K562 (cell line): ENCODE data around the gene TMEM245.

Experiments used
- CREM ChIP-seq: IDR thresholded peaks from 2 replicates; pipeline ENCODE4 v1.6.1; 2014; ENCODE audit warnings: antibody characterized with exemption, low read depth
- ELF4 ChIP-seq: fragments of 450-650 bp; formaldehyde crosslinking; IDR thresholded peaks from 2 replicates; pipeline ENCODE4 v1.4.0; 2022; ENCODE audit warnings: missing genetic modification characterization
- JUNB ChIP-seq: fragments of 450-650 bp; formaldehyde crosslinking; conservative IDR thresholded peaks from 2 replicates; pipeline ENCODE4 v1.4.0; 2020; ENCODE audit warnings: mild to moderate bottlenecking
- SRF ChIP-seq, 2 experiments: fragments of 250-450, 450-650 bp in 1 of 2; sonication (Bioruptor Pico) in 1 of 2; sonication (generic) in 1 of 2; formaldehyde crosslinking; IDR thresholded peaks; 2 replicates each; pipeline versions ENCODE4 v1.5.0 to v1.5.1; 2020 to 2022; ENCODE audit warnings: mild to moderate bottlenecking in 1 of 2, missing genetic modification reagents in 1 of 2
- U2AF1 ChIP-seq: fragments of 200-400 bp; formaldehyde crosslinking; optimal IDR thresholded peaks from 2 replicates; pipeline ENCODE3; 2017; ENCODE audit warnings: mild to moderate bottlenecking, low read depth, low read length, moderate library complexity
- TF ChIP-seq, protein P1 (sequence below), 3 experiments: IDR thresholded peaks in 2 of 3; conservative IDR thresholded peaks in 1 of 3; 2 replicates each; pipeline ENCODE4 v1.5.1; 2011 to 2012; ENCODE audit warnings: low read length in 3 of 3, mild to moderate bottlenecking in 3 of 3, control low read depth in 2 of 3, improper control_type of control experiment in 1 of 3, inconsistent platforms in 1 of 3, low read depth in 1 of 3, mixed read lengths in 1 of 3, moderate library complexity in 1 of 3; ENCODE audit not compliant: insufficient read depth in 2 of 3
- TF ChIP-seq, protein P2 (sequence below): fragments of 250-450 bp; sonication (Bioruptor Pico); IDR thresholded peaks from 2 replicates; pipeline ENCODE4 v1.8.0; 2022; ENCODE audit warnings: inconsistent platforms

DNA sequence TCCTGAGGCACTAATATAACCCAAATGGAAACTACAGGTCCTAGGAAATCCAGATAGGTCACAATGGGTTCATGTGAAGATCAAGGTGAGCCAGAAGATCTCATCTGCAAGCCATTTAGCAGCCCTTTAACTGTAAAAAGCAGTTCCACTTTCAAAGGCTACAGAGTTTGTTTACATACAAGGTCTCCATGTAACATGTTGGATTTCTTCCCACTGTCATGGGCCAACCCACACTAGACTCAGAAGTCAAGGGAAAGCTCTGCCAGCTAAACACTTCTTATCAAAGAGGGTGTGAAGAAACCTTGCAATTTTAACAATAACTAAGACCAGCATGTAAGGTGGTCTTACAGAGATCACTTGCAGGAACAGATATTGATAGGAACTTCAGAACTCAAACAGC, 102.7 kb downstream of the TMEM245 start:
- TF ChIP-seq SRF (CRISPR knock-in tag; IDR thresholded peaks at IDR 0.05), result no peak
- no peak for TF ChIP-seq CREM
- TF ChIP-seq ELF4 (CRISPR knock-in tag), result no peak
- TF ChIP-seq, protein P1, sequence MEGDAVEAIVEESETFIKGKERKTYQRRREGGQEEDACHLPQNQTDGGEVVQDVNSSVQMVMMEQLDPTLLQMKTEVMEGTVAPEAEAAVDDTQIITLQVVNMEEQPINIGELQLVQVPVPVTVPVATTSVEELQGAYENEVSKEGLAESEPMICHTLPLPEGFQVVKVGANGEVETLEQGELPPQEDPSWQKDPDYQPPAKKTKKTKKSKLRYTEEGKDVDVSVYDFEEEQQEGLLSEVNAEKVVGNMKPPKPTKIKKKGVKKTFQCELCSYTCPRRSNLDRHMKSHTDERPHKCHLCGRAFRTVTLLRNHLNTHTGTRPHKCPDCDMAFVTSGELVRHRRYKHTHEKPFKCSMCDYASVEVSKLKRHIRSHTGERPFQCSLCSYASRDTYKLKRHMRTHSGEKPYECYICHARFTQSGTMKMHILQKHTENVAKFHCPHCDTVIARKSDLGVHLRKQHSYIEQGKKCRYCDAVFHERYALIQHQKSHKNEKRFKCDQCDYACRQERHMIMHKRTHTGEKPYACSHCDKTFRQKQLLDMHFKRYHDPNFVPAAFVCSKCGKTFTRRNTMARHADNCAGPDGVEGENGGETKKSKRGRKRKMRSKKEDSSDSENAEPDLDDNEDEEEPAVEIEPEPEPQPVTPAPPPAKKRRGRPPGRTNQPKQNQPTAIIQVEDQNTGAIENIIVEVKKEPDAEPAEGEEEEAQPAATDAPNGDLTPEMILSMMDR (IDR thresholded peaks at IDR 0.05 in 2 of 3, conservative IDR thresholded peaks at IDR 0.05 in 1 of 3; ENCODE audit: insufficient read depth in 2 of 3, low read depth in 1 of 3, low read length in 3 of 3), result no peak
- TF ChIP-seq, protein P2, sequence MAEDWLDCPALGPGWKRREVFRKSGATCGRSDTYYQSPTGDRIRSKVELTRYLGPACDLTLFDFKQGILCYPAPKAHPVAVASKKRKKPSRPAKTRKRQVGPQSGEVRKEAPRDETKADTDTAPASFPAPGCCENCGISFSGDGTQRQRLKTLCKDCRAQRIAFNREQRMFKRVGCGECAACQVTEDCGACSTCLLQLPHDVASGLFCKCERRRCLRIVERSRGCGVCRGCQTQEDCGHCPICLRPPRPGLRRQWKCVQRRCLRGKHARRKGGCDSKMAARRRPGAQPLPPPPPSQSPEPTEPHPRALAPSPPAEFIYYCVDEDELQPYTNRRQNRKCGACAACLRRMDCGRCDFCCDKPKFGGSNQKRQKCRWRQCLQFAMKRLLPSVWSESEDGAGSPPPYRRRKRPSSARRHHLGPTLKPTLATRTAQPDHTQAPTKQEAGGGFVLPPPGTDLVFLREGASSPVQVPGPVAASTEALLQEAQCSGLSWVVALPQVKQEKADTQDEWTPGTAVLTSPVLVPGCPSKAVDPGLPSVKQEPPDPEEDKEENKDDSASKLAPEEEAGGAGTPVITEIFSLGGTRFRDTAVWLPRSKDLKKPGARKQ (CRISPR knock-in tag), result no peak
- no peak for TF ChIP-seq JUNB (CRISPR knock-in tag)
- no peak for TF ChIP-seq U2AF1
